DOHH2 (cell line): ENCODE results near the gene ABCC8.

Experiments
- H3F3A ChIP-seq: fragments of 200-600 bp; sonication (generic), shearing (Covaris generic); 2 replicates; pipeline ENCODE4 v1.6.0; 2016; ENCODE audit warnings: antibody characterized with exemption, mild to moderate bottlenecking; ENCODE audit not compliant: control insufficient read depth, insufficient read depth
- H3K27ac ChIP-seq: fragments of 200-600 bp; sonication (generic); 2 replicates; pipeline ENCODE4 v1.5.1; 2014; ENCODE audit warnings: low read depth, mild to moderate bottlenecking, low read length, moderate library complexity
- H3K27me3 ChIP-seq: fragments of 200-600 bp; sonication (generic); 2 replicates; pipeline ENCODE4 v1.6.1; 2014; ENCODE audit warnings: mild to moderate bottlenecking, low read length, mixed read lengths; ENCODE audit not compliant: control insufficient read depth
- H3K36me3 ChIP-seq: fragments of 200-600 bp; sonication (generic); 2 replicates; pipeline ENCODE4 v1.6.1; 2014; ENCODE audit warnings: mild to moderate bottlenecking, low read length, moderate library complexity, mixed read lengths; ENCODE audit not compliant: control insufficient read depth
- H3K4me1 ChIP-seq: fragments of 200-600 bp; sonication (generic); 2 replicates; pipeline ENCODE4 v1.6.1; 2014; ENCODE audit warnings: mild to moderate bottlenecking, low read length, mixed read lengths; ENCODE audit not compliant: control insufficient read depth
- H3K4me2 ChIP-seq: fragments of 200-600 bp; sonication (generic); 2 replicates; pipeline ENCODE4 v1.6.0; 2014; ENCODE audit warnings: mild to moderate bottlenecking, low read length, moderate library complexity
- H3K4me3 ChIP-seq: fragments of 200-600 bp; sonication (generic); 2 replicates; pipeline ENCODE4 v1.5.1; 2014; ENCODE audit warnings: mild to moderate bottlenecking, low read length, mixed read lengths
- H3K79me2 ChIP-seq: fragments of 200-600 bp; sonication (generic); 2 replicates; pipeline ENCODE4 v1.6.1; 2014; ENCODE audit warnings: mild to moderate bottlenecking, low read length, mixed read lengths; ENCODE audit not compliant: control insufficient read depth
- H3K9me2 ChIP-seq: fragments of 200-600 bp; sonication (generic); replicated peaks from 2 replicates; pipeline ENCODE4 v1.6.1; 2014; ENCODE audit warnings: mild to moderate bottlenecking, low read length, mixed read lengths; ENCODE audit not compliant: control insufficient read depth
- H3K9me3 ChIP-seq: fragments of 200-600 bp; sonication (generic); 2 replicates; pipeline ENCODE4 v1.6.1; 2014; ENCODE audit warnings: antibody characterized with exemption, low read length, mixed read lengths; ENCODE audit not compliant: control insufficient read depth, insufficient read depth
- H4K20me1 ChIP-seq: fragments of 200-600 bp; sonication (generic); 2 replicates; pipeline ENCODE4 v1.6.0; 2014; ENCODE audit warnings: low read depth, mild to moderate bottlenecking, antibody characterized with exemption, low read length, moderate library complexity; ENCODE audit not compliant: control insufficient read depth, insufficient read depth
- CTCF ChIP-seq: fragments of 200-600 bp; sonication (generic); IDR thresholded peaks from one replicate; pipeline ENCODE4 v1.5.1; 2014; ENCODE audit warnings: antibody characterized with exemption, mild to moderate bottlenecking, low read depth, low read length; ENCODE audit not compliant: poor library complexity, severe bottlenecking
- EZH2phosphoT487 ChIP-seq: fragments of 200-600 bp; sonication (generic); IDR thresholded peaks from 2 replicates; pipeline ENCODE4 v1.6.1; 2017; ENCODE audit warnings: borderline replicate concordance, mild to moderate bottlenecking, antibody characterized with exemption, low read length, moderate library complexity, mixed read lengths

Gene ABCC8

GRCh38 chr11:17375547-17375946 lies 101.1 kb downstream of the ABCC8 start:
- no peaks in the 10 kb centered on the region for H3K79me2 ChIP-seq
- no peaks in the 10 kb centered on the region for H3K4me1 ChIP-seq
- no peaks in the 10 kb centered on the region for H3F3A ChIP-seq
- peaks cover 95% of the 10 kb centered on the region for H3K36me3 ChIP-seq
- no peak overlapping the region for H3K4me3 ChIP-seq
- no peak overlapping the region for H3K27ac ChIP-seq
- no peaks in the 10 kb centered on the region for H3K9me2 ChIP-seq
- H3K4me2 ChIP-seq: no peak overlapping the region
- TF ChIP-seq EZH2phosphoT487 (no peak), CTCF (no peak)
- no peaks in the 10 kb centered on the region for H4K20me1 ChIP-seq
- H3K9me3 ChIP-seq: peaks cover 17% of the 10 kb centered on the region; the same call in 1 of the 2 replicates
- H3K27me3 ChIP-seq: no peaks in the 10 kb centered on the region

- H3K9me3 ChIP-seq: peaks cover 52% of the 10 kb centered on the region
These were observed 105.0 kb downstream of the ABCC8 start for GRCh38 chr11:17371614-17372013.

GRCh38 chr11:17369684-17370243 lies 106.9 kb downstream of the ABCC8 start:
- Histone ChIP-seq H3K79me2 (peaks cover 34% of the 10 kb centered on the region), H3K27me3 (no peaks in the 10 kb centered on the region), H3K9me2 (no peaks in the 10 kb centered on the region), H3K36me3 (peaks cover 100% of the 10 kb centered on the region), H3K4me2 (no peak overlapping the region), H3K4me3 (no peak overlapping the region), H3K9me3 (peaks cover 55% of the 10 kb centered on the region), H4K20me1 (no peaks in the 10 kb centered on the region), H3F3A (no peaks in the 10 kb centered on the region), H3K4me1 (no peaks in the 10 kb centered on the region), H3K27ac (no peak overlapping the region)
- TF ChIP-seq CTCF (no peak), EZH2phosphoT487 (no peak)

More at GRCh38 chr11:17371614-17372013, 105.0 kb downstream of the ABCC8 start:
- Histone ChIP-seq H3K79me2 (peaks cover 16% of the 10 kb centered on the region), H3K36me3 (peaks cover 100% of the 10 kb centered on the region), H3K9me2 (no peaks in the 10 kb centered on the region), H3K27ac (no peak overlapping the region), H3K4me1 (no peaks in the 10 kb centered on the region), H3K4me3 (no peak overlapping the region), H3K27me3 (no peaks in the 10 kb centered on the region), H3K4me2 (no peak overlapping the region), H3F3A (no peaks in the 10 kb centered on the region), H4K20me1 (no peaks in the 10 kb centered on the region)
- no peak for TF ChIP-seq CTCF
- no peak for TF ChIP-seq EZH2phosphoT487
